RWPE1 (cell line): ENCODE data around the gene RASIP1.

Source experiments
- CTCF ChIA-PET: fragments of 350-600 bp; sonication (Branson Sonifier 250); formaldehyde crosslinking; extraction: SDS; loops from one replicate; lab custom pipeline; 2021; lab: Yijun Ruan, JAX
- POLR2A ChIA-PET: fragments of 400-600 bp; formaldehyde crosslinking; extraction: SDS; loops from one replicate; lab custom pipeline; 2020; ENCODE audit warnings: antibody characterized with exemption; ENCODE audit not compliant: low non-redundant PET; lab: Yijun Ruan, JAX
- DNase-seq: peaks from one replicate; pipeline ENCODE4 v3.0.0; 2012; ENCODE audit warnings: low spot score
- H3K27ac ChIP-seq: fragments of 450-650 bp; 2 replicates; pipeline ENCODE4 v1.5.1; 2017
- TF ChIP-seq, protein P1 (sequence below): fragments of 450-650 bp; conservative IDR thresholded peaks from 2 replicates; pipeline ENCODE4 v1.5.1; 2017; ENCODE audit warnings: low read depth, mild to moderate bottlenecking

RASIP1 gene

DNA sequence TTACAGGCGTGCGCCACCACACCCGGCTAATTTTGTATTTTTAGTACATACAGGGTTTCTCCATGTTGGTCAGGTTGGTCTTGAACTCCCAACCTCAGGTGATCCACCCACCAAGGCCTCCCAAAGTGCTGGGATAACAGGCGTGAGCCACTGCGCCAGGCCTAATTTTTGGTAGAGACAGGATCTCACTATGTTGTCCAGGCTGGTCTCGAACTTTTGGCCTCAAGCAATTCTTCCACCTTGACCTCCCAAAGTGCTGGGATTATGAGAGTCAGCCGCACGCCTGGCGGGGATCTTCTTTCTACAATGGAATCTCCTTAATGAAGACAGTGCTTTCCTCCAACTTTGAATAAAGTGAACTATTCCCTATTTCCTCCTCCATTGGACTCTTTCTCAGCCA, 5.8 kb downstream of the RASIP1 start:
- DNase-seq: no peak
- ChIA-PET POLR2A (no interaction called here), CTCF (no interaction called here)

DNA sequence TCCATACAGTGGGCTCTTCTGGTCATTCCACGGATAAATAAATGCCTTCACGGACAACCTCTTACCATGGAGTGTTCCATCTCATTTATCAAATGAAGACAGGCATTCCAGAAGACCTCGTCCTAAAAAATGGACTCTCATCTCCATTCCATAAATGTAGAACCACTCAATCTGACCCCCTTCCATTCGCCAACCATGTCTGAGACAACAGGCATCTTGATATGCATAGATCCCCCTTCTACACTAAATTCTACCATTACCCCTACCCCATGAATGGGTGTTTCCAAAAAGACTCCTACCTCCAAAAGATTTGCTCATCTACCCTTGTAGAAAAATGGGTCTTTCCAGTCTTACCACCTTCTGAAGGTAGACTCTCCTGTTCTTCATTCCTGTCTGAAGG, 9.0 kb downstream of the RASIP1 start:
- DNase-seq: no peak
- TF ChIP-seq, protein P1, sequence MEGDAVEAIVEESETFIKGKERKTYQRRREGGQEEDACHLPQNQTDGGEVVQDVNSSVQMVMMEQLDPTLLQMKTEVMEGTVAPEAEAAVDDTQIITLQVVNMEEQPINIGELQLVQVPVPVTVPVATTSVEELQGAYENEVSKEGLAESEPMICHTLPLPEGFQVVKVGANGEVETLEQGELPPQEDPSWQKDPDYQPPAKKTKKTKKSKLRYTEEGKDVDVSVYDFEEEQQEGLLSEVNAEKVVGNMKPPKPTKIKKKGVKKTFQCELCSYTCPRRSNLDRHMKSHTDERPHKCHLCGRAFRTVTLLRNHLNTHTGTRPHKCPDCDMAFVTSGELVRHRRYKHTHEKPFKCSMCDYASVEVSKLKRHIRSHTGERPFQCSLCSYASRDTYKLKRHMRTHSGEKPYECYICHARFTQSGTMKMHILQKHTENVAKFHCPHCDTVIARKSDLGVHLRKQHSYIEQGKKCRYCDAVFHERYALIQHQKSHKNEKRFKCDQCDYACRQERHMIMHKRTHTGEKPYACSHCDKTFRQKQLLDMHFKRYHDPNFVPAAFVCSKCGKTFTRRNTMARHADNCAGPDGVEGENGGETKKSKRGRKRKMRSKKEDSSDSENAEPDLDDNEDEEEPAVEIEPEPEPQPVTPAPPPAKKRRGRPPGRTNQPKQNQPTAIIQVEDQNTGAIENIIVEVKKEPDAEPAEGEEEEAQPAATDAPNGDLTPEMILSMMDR: no peak
- ChIA-PET CTCF (no interaction called here), POLR2A (interaction anchor here (0.7 kb wide), 1 partner anchor 48 kb away, joined by 5 read pairs; no protein-coding TSS in a partner anchor)
- H3K27ac ChIP-seq: no peak overlapping the region

More for the DNA sequence above, 5.8 kb downstream of the RASIP1 start:
- TF ChIP-seq, protein P1: no peak
- H3K27ac ChIP-seq: no peak overlapping the region

DNA sequence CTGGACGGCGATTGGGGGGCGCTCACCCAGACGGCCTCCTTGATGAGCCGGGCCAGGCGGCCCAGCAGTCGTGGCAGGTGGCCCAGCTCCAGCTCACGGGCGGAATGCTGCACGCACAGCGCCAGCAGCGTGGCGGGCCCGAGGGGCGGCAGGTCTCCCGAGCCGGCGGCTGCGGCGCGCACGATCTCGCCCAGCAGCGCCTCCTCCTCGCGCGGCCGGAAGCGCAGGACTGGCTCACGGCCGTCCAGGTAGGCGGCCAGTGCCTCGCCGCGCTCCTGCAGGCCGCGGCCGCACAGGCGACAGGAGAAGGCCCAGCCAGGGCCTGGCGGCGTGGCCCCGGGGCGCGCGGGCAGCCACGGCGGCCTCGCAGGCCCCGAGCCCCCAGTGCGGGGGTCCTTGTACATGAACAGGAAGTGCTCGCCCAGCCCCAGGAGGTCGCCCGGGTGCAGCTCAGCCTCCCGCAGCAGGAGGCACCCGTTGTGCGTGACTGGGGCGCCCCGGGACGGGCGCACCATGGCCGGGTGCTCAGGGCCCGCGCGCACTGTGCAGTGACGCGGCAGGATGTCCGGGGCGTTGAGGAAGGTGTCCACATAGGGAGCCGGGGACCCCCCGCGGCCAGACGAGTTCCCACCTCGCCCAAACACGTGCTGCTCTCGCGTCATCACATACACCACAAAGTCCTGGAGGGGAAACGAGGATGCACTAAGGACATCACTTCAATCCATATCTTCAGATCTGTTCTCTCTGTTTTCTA, 11.3 kb downstream of the RASIP1 start:
- ChIA-PET CTCF (interaction anchor here (0.7 kb wide), 1 partner anchor 53 kb away, joined by 4 read pairs; no protein-coding TSS in a partner anchor), POLR2A (no interaction called here)
- no peak overlapping the region for H3K27ac ChIP-seq
- TF ChIP-seq, protein P1: no peak
- DNase-seq: no peak

DNA sequence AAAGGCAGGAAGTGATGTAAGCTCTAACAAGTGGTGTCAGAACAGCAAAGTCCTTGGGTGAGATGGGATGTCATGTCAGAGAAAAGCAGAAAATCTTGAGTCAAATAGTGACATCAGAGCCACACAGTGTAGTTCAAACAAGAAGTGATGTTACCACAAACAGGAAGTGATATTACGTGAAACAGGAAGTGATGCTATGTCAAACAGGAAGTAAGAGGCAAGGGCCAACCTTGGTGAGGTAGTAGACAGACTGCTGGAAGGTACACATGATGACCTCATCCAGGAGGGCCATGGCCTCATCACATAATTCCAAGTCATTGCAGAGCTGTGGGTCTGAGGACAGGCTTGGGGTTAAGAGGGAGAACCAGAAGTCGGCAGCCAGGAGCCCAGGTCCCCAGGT, 13.9 kb downstream of the RASIP1 start:
- POLR2A ChIA-PET: no interaction called here
- H3K27ac ChIP-seq: peak overlapping the region; percentile 48
- no peak for DNase-seq
- CTCF ChIA-PET: no interaction called here
- TF ChIP-seq, protein P1: no peak

DNA sequence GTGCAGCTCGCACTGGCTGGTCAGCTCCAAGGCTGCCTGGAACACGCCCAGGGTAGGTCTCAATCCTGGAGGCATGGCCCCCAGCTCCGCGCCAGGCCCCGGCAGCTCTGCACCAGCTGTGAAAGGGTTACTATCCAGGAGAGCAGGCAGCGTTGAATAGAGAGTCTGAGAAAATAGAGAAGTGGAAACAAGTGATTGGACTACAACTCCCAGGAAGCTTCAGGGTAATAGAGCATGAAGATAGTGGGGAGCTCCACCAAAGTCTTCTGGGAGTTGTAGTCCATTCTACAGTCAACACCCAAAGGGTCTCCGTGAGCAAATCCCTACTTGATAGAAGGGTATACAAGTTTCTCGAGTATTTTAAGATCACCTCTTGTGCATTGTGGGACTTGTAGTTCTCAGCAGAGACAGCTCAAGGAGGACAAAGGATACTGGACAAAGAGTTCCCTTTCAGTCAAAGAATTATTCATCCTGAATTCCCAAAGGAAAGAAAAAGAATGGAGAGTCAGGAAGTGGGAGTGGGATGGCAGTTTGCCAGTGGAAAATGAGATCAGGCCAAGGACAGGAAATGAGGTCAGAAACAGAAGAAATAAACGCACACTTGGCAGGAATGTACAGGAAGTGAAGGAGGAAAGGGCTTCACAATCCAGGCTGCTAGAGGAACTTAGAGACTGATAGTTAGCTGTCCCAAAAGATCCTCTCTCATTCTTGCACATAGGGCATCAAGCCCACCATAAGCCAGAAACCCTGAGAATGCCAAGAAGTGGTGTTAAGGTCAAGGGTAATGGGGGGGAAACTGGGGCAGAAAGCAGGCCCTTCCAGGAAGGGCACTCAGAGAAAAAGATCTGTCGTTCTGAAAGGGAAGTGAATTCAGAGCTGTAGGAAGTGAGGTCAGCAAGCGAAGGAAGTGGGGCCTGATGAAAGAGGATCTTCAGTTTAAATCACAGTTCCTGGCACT, 15.3 kb downstream of the RASIP1 start:
- DNase-seq: peak; percentile 57
- H3K27ac ChIP-seq: peak overlapping the region; percentile 67
- POLR2A ChIA-PET: no interaction called here
- TF ChIP-seq, protein P1: no peak
- CTCF ChIA-PET: interaction anchor here (0.5 to 0.6 kb wide), 3 partner anchors 19 to 329 kb away, joined by 3 to 5 read pairs (median 4); no protein-coding TSS in a partner anchor

DNA sequence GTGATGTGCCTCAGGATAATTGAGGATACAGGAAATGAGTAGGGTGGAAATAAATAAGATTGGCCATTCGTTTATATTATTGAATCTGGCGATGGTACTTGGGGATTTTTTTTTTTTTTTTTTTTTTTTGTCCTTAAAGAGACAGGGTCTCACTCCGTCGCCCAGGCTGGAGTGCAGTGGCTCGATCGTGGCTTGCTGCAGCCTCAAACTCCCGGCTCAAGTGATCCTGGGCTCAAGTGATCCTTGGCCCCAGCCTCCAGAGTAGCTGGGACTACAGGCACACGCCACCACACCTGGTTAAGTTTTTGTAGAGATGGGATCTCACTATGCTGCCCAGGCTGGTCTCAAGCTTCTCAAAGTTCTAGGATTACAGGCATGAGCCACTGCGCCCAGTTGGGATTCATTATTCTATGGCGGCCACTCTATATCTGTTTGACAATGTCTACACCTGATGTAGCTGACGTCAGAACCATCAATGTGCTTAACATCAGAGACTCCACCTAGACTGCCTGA, 18.2 kb downstream of the RASIP1 start:
- CTCF ChIA-PET: no interaction called here
- no peak overlapping the region for H3K27ac ChIP-seq
- DNase-seq: no peak
- POLR2A ChIA-PET: no interaction called here
- TF ChIP-seq, protein P1: no peak
